Osteocyte (in vitro differentiated cells): ENCODE data around the gene TTLL5. TPM values are rescaled to one million over a fixed set of nuclear protein-coding genes. Genes with fewer than 3 reads are reported as not detected.

ENCODE experiments used
- DNase-seq: peaks from one replicate; pipeline ENCODE4 v3.0.0; 2021; ENCODE audit warnings: mixed read lengths; ENCODE audit not compliant: unreplicated experiment; ENCODE audit errors: extremely low spot score
- H3K27ac Mint-ChIP-seq: one replicate; pipeline ENCODE4 v1.8.0; 2021; ENCODE audit warnings: mild to moderate bottlenecking, mixed read lengths; ENCODE audit not compliant: unreplicated experiment
- H3K27me3 Mint-ChIP-seq: one replicate; pipeline ENCODE4 v1.8.0; 2021; ENCODE audit warnings: mixed read lengths; ENCODE audit not compliant: unreplicated experiment
- H3K36me3 Mint-ChIP-seq: one replicate; pipeline ENCODE4 v1.8.0; 2021; ENCODE audit warnings: mixed read lengths; ENCODE audit not compliant: unreplicated experiment
- H3K4me1 Mint-ChIP-seq: one replicate; pipeline ENCODE4 v1.8.0; 2021; ENCODE audit warnings: mixed read lengths; ENCODE audit not compliant: unreplicated experiment
- H3K4me3 Mint-ChIP-seq: one replicate; pipeline ENCODE4 v1.8.0; 2021; ENCODE audit warnings: mild to moderate bottlenecking, moderate library complexity, mixed read lengths; ENCODE audit not compliant: unreplicated experiment
- H3K9me3 Mint-ChIP-seq: one replicate; pipeline ENCODE4 v1.8.0; 2021; ENCODE audit warnings: mixed read lengths; ENCODE audit not compliant: unreplicated experiment
- CTCF ChIP-seq: fragments of 200-600 bp; sonication (generic); IDR thresholded peaks from 2 replicates; pipeline ENCODE4 v1.5.0; 2021; ENCODE audit warnings: antibody characterized with exemption, mild to moderate bottlenecking, moderate library complexity
- total RNA-seq: library from RNA; stranded (reverse); gene quantifications from 2 replicates; pipeline ENCODE4 v1.2.1, GENCODE V29; 2021

TTLL5 gene
- total RNA-seq, 1 donor from 2014 or later, result 37.3 TPM

- Mint-ChIP-seq H3K4me3 (no peak overlapping the region), H3K4me1 (peaks cover 8% of the 10 kb centered on the region), H3K9me3 (peaks cover 41% of the 10 kb centered on the region), H3K27me3 (no peaks in the 10 kb centered on the region), H3K36me3 (peaks cover 50% of the 10 kb centered on the region), H3K27ac (no peak overlapping the region)
- no peak for TF ChIP-seq CTCF
- DNase-seq, result no peak
Measured at GRCh38 chr14:75800792-75801191, 139.7 kb downstream of the TTLL5 start.

- Mint-ChIP-seq H3K27me3 (no peaks in the 10 kb centered on the region), H3K4me3 (no peak overlapping the region), H3K27ac (no peak overlapping the region), H3K9me3 (peaks cover 27% of the 10 kb centered on the region), H3K4me1 (peaks cover 14% of the 10 kb centered on the region), H3K36me3 (peaks cover 33% of the 10 kb centered on the region)
- no peak for DNase-seq
- TF ChIP-seq CTCF, result no peak
Measured at GRCh38 chr14:75802486-75802885, 141.4 kb downstream of the TTLL5 start.

- TF ChIP-seq CTCF, result no peak
- Mint-ChIP-seq H3K9me3 (peaks cover 15% of the 10 kb centered on the region), H3K4me3 (no peak overlapping the region), H3K4me1 (peaks cover 14% of the 10 kb centered on the region), H3K27ac (no peak overlapping the region), H3K36me3 (peaks cover 20% of the 10 kb centered on the region), H3K27me3 (no peaks in the 10 kb centered on the region)
- DNase-seq, result no peak
Measured at GRCh38 chr14:75803765-75804164, 142.7 kb downstream of the TTLL5 start.

- peaks cover 12% of the 10 kb centered on the region for H3K36me3 Mint-ChIP-seq
Measured at GRCh38 chr14:75804570-75805275, 143.7 kb downstream of the TTLL5 start.

More at GRCh38 chr14:75804570-75805275, 143.7 kb downstream of the TTLL5 start:
- Mint-ChIP-seq H3K27ac (no peak overlapping the region), H3K4me3 (no peak overlapping the region), H3K27me3 (no peaks in the 10 kb centered on the region), H3K4me1 (peaks cover 14% of the 10 kb centered on the region), H3K9me3 (peaks cover 5% of the 10 kb centered on the region)
- no peak for TF ChIP-seq CTCF
- no peak for DNase-seq
